Measurements from ENCODE around the gene SMARCAL1. TPM values are rescaled to one million over a fixed set of nuclear protein-coding genes. Genes with fewer than 3 reads are reported as not detected.

SMARCAL1 gene
- total RNA-seq, 1 experiment from 2014 or later, result 23.7 TPM

DNA sequence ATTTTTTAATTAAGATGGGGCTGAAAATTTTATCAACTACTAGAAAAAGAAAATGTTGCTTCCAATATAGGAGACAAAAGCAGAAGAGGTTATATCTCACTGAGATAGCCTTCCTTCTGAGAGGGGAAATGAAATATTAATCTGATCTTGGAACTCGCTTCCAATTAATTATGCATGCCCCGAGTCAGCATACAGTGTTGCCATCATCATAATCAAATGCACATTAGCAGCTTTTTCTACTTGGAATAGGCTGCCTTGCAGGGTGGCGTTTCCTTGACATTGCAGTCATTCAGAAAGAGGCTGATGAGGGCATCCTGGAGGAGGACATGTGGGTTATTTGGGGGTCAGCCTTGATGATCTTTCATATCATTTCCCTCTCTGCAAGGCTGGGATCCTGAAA, 67.9 kb downstream of the SMARCAL1 start:
- no peaks in the 10 kb centered on the region for H3K4me1 ChIP-seq (ENCODE audit: low read length)
- peaks cover 19% of the 10 kb centered on the region; the same call in 1 of the 2 replicates for H3K36me3 ChIP-seq (ENCODE audit: insufficient read depth, low read length)
- no peak overlapping the region for H3K4me3 ChIP-seq (ENCODE audit: low read length)
- H3K9me2 ChIP-seq (replicated peaks; ENCODE audit: insufficient read depth, low read length), result no peaks in the 10 kb centered on the region
- no peak overlapping the region for H2AFZ ChIP-seq (ENCODE audit: low read length)
- H3K27ac ChIP-seq (ENCODE audit: low read length), result no peak overlapping the region
- DNase-seq, result no peak
- H3K79me2 ChIP-seq (ENCODE audit: low read length), result no peaks in the 10 kb centered on the region
- no peak overlapping the region for H3K9ac ChIP-seq (ENCODE audit: low read length)
- no peaks in the 10 kb centered on the region for H3K9me3 ChIP-seq (ENCODE audit: low read length)
- H3K4me2 ChIP-seq (ENCODE audit: low read depth, low read length, poor library complexity, severe bottlenecking), result no peak overlapping the region
- no peaks in the 10 kb centered on the region for H3K27me3 ChIP-seq (ENCODE audit: low read length)
- H4K20me1 ChIP-seq (ENCODE audit: insufficient read depth, low read depth, low read length), result no peaks in the 10 kb centered on the region

- H3K27ac ChIP-seq (ENCODE audit: low read length), result no peak overlapping the region
- no peak overlapping the region for H2AFZ ChIP-seq (ENCODE audit: low read length)
- no peaks in the 10 kb centered on the region for H3K27me3 ChIP-seq (ENCODE audit: low read length)
- no peak overlapping the region for H3K4me3 ChIP-seq (ENCODE audit: low read length)
- no peaks in the 10 kb centered on the region for H4K20me1 ChIP-seq (ENCODE audit: insufficient read depth, low read depth, low read length)
- H3K9ac ChIP-seq (ENCODE audit: low read length), result no peak overlapping the region
- no peaks in the 10 kb centered on the region for H3K9me3 ChIP-seq (ENCODE audit: low read length)
- no peak overlapping the region for H3K4me2 ChIP-seq (ENCODE audit: low read depth, low read length, poor library complexity, severe bottlenecking)
- no peaks in the 10 kb centered on the region for H3K9me2 ChIP-seq (replicated peaks; ENCODE audit: insufficient read depth, low read length)
- H3K36me3 ChIP-seq (ENCODE audit: insufficient read depth, low read length), result peaks cover 15% of the 10 kb centered on the region; the same call in 1 of the 2 replicates
- no peaks in the 10 kb centered on the region for H3K79me2 ChIP-seq (ENCODE audit: low read length)
- no peaks in the 10 kb centered on the region for H3K4me1 ChIP-seq (ENCODE audit: low read length)
- DNase-seq, result no peak
These were observed 70.4 kb downstream of the SMARCAL1 start for GRCh38 chr2:216482640-216483039.

DNA sequence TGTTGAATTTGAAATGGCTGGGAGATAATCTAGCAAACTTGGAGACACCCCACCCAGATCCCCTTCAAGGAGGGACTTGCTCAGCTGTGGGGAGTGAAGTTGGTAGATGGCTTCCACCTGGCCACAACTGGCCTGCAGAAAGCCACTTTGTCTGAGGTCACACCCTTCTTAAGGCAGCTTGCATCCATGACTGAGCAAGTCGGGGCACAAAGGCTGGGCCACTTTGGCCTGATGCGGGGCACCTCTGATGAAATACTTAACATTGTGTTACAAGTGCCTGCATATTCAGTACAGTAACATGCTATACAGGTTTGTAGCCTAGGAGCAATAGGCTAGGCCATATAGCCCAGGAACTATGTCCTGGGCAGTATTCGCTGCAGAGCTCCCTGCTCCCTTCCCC, 73.0 kb downstream of the SMARCAL1 start:
- H3K27ac ChIP-seq (ENCODE audit: low read length), result no peak overlapping the region
- H3K9me2 ChIP-seq (replicated peaks; ENCODE audit: insufficient read depth, low read length), result no peaks in the 10 kb centered on the region
- H3K4me1 ChIP-seq (ENCODE audit: low read length), result no peaks in the 10 kb centered on the region
- H3K9me3 ChIP-seq (ENCODE audit: low read length), result no peaks in the 10 kb centered on the region
- no peak overlapping the region for H3K4me3 ChIP-seq (ENCODE audit: low read length)
- H2AFZ ChIP-seq (ENCODE audit: low read length), result no peak overlapping the region
- H3K79me2 ChIP-seq (ENCODE audit: low read length), result no peaks in the 10 kb centered on the region
- H3K9ac ChIP-seq (ENCODE audit: low read length), result no peak overlapping the region
- no peaks in the 10 kb centered on the region for H4K20me1 ChIP-seq (ENCODE audit: insufficient read depth, low read depth, low read length)
- DNase-seq, result no peak
- H3K36me3 ChIP-seq (ENCODE audit: insufficient read depth, low read length), result 0 out of 2 replicates have a peak, but pooled peaks cover 3% of the 10 kb centered on the region
- H3K4me2 ChIP-seq (ENCODE audit: low read depth, low read length, poor library complexity, severe bottlenecking), result no peak overlapping the region
- no peaks in the 10 kb centered on the region for H3K27me3 ChIP-seq (ENCODE audit: low read length)

- no peak overlapping the region for H3K4me3 ChIP-seq (ENCODE audit: low read length)
- no peak overlapping the region for H2AFZ ChIP-seq (ENCODE audit: low read length)
- H3K36me3 ChIP-seq (ENCODE audit: insufficient read depth, low read length), result no peaks in the 10 kb centered on the region
- no peaks in the 10 kb centered on the region for H4K20me1 ChIP-seq (ENCODE audit: insufficient read depth, low read depth, low read length)
- DNase-seq, result no peak
- no peaks in the 10 kb centered on the region for H3K79me2 ChIP-seq (ENCODE audit: low read length)
- H3K4me2 ChIP-seq (ENCODE audit: low read depth, low read length, poor library complexity, severe bottlenecking), result no peak overlapping the region
- no peak overlapping the region for H3K9ac ChIP-seq (ENCODE audit: low read length)
- no peaks in the 10 kb centered on the region for H3K9me3 ChIP-seq (ENCODE audit: low read length)
- no peaks in the 10 kb centered on the region for H3K27me3 ChIP-seq (ENCODE audit: low read length)
- H3K4me1 ChIP-seq (ENCODE audit: low read length), result peaks cover under 1% of the 10 kb centered on the region
- no peaks in the 10 kb centered on the region for H3K9me2 ChIP-seq (replicated peaks; ENCODE audit: insufficient read depth, low read length)
- no peak overlapping the region for H3K27ac ChIP-seq (ENCODE audit: low read length)
These were observed 73.5 kb downstream of the SMARCAL1 start for GRCh38 chr2:216485745-216486144.

DNA sequence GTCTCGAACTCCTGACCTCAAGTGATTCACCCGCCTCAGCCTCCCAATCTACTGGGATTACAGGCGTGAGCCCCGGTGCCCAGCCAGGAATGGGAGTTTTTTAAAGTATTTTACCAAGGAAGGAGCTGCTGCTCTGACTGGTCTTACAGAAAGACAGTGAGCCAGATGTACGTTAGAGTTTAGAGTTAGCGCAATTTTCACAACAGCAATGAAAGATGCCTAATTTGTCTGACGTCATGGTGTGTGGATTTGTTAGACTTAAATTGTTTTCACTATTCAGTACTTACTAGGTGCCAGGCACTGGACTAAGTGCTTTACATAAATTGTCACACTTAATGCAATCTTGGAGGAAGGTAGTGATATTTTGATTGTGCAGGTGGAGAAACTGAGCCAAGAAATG, 74.0 kb downstream of the SMARCAL1 start:
- no peaks in the 10 kb centered on the region for H3K27me3 ChIP-seq (ENCODE audit: low read length)
- H3K9me2 ChIP-seq (replicated peaks; ENCODE audit: insufficient read depth, low read length), result no peaks in the 10 kb centered on the region
- no peaks in the 10 kb centered on the region for H3K79me2 ChIP-seq (ENCODE audit: low read length)
- H3K9me3 ChIP-seq (ENCODE audit: low read length), result no peaks in the 10 kb centered on the region
- no peak overlapping the region for H3K9ac ChIP-seq (ENCODE audit: low read length)
- no peak overlapping the region for H2AFZ ChIP-seq (ENCODE audit: low read length)
- H3K4me1 ChIP-seq (ENCODE audit: low read length), result peaks cover 6% of the 10 kb centered on the region
- DNase-seq, result no peak
- H3K4me3 ChIP-seq (ENCODE audit: low read length), result no peak overlapping the region
- H4K20me1 ChIP-seq (ENCODE audit: insufficient read depth, low read depth, low read length), result no peaks in the 10 kb centered on the region
- H3K36me3 ChIP-seq (ENCODE audit: insufficient read depth, low read length), result no peaks in the 10 kb centered on the region
- no peak overlapping the region for H3K27ac ChIP-seq (ENCODE audit: low read length)
- no peak overlapping the region for H3K4me2 ChIP-seq (ENCODE audit: low read depth, low read length, poor library complexity, severe bottlenecking)

DNA sequence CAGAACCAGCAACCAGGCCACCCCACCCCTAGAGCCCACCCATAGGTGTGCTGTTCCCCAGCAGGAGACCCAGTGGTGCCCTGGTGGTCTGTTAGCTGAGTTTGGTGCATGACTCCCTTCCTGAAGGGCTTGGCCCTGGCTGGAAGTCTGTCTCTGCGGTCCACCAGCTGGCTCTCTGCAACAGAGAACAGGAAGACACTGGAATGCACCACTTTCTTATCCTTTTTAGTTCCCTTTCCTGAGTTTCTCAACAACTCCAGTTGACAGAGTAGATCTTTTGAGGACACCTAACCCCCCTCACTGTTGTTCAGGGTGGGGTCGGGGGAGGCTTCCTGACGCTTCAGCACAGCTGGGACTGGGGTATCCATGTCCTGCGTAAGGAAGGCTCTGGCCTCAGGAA, 74.4 kb downstream of the SMARCAL1 start:
- Histone ChIP-seq H4K20me1 (ENCODE audit: insufficient read depth, low read depth, low read length) (no peaks in the 10 kb centered on the region), H3K36me3 (ENCODE audit: insufficient read depth, low read length) (no peaks in the 10 kb centered on the region), H3K27me3 (ENCODE audit: low read length) (no peaks in the 10 kb centered on the region), H3K4me1 (ENCODE audit: low read length) (peaks cover 10% of the 10 kb centered on the region), H3K79me2 (ENCODE audit: low read length) (no peaks in the 10 kb centered on the region), H3K9ac (ENCODE audit: low read length) (no peak overlapping the region), H3K9me3 (ENCODE audit: low read length) (no peaks in the 10 kb centered on the region), H2AFZ (ENCODE audit: low read length) (no peak overlapping the region), H3K4me3 (ENCODE audit: low read length) (no peak overlapping the region), H3K9me2 (replicated peaks; ENCODE audit: insufficient read depth, low read length) (no peaks in the 10 kb centered on the region), H3K4me2 (ENCODE audit: low read depth, low read length, poor library complexity, severe bottlenecking) (no peak overlapping the region), H3K27ac (ENCODE audit: low read length) (no peak overlapping the region)
- DNase-seq, result no peak

- H2AFZ ChIP-seq (ENCODE audit: low read length), result no peak overlapping the region
- H3K9me3 ChIP-seq (ENCODE audit: low read length), result no peaks in the 10 kb centered on the region
- H3K4me3 ChIP-seq (ENCODE audit: low read length), result no peak overlapping the region
- no peaks in the 10 kb centered on the region for H3K9me2 ChIP-seq (replicated peaks; ENCODE audit: insufficient read depth, low read length)
- H3K36me3 ChIP-seq (ENCODE audit: insufficient read depth, low read length), result no peaks in the 10 kb centered on the region
- no peak for DNase-seq
- peaks cover 5% of the 10 kb centered on the region for H3K79me2 ChIP-seq (ENCODE audit: low read length)
- H3K27ac ChIP-seq (ENCODE audit: low read length), result peak overlapping the region; percentile 39; the same call in 1 of the 2 replicates
- peaks cover 44% of the 10 kb centered on the region for H3K4me1 ChIP-seq (ENCODE audit: low read length)
- no peak overlapping the region for H3K4me2 ChIP-seq (ENCODE audit: low read depth, low read length, poor library complexity, severe bottlenecking)
- H4K20me1 ChIP-seq (ENCODE audit: insufficient read depth, low read depth, low read length), result no peaks in the 10 kb centered on the region
- H3K9ac ChIP-seq (ENCODE audit: low read length), result no peak overlapping the region
- H3K27me3 ChIP-seq (ENCODE audit: low read length), result no peaks in the 10 kb centered on the region
These were observed 77.8 kb downstream of the SMARCAL1 start for GRCh38 chr2:216490061-216490460.

- H3K4me2 ChIP-seq (ENCODE audit: low read depth, low read length, poor library complexity, severe bottlenecking), result peak overlapping the region; percentile 77
- no peaks in the 10 kb centered on the region for H3K36me3 ChIP-seq (ENCODE audit: insufficient read depth, low read length)
- no peak overlapping the region for H2AFZ ChIP-seq (ENCODE audit: low read length)
- DNase-seq, result peak; percentile 97
- peak overlapping the region; percentile 58 for H3K4me3 ChIP-seq (ENCODE audit: low read length)
- peak overlapping the region; percentile 72 for H3K9ac ChIP-seq (ENCODE audit: low read length)
- no peaks in the 10 kb centered on the region for H4K20me1 ChIP-seq (ENCODE audit: insufficient read depth, low read depth, low read length)
- peaks cover 12% of the 10 kb centered on the region for H3K79me2 ChIP-seq (ENCODE audit: low read length)
- no peaks in the 10 kb centered on the region for H3K9me2 ChIP-seq (replicated peaks; ENCODE audit: insufficient read depth, low read length)
- H3K9me3 ChIP-seq (ENCODE audit: low read length), result no peaks in the 10 kb centered on the region
- H3K27me3 ChIP-seq (ENCODE audit: low read length), result no peaks in the 10 kb centered on the region
- H3K27ac ChIP-seq (ENCODE audit: low read length), result peak overlapping the region; percentile 99
- H3K4me1 ChIP-seq (ENCODE audit: low read length), result peaks cover 61% of the 10 kb centered on the region
These were observed 79.7 kb downstream of the SMARCAL1 start for GRCh38 chr2:216491793-216492596.

All from Karpas-422 (cell line).